ENCODE results near the gene RNU5B-1.
A peak's percentile ranks its signal among the peaks of the same experiment; 100 is the strongest.

RNU5B-1 gene

GRCh38 chr15:65302061-65302460 lies 2.4 kb upstream of the RNU5B-1 start:
- TF ChIP-seq CTCF (IDR thresholded peaks at IDR 0.05; ENCODE audit: insufficient read depth, low read length) (no peak), REST (IDR thresholded peaks at IDR 0.05; ENCODE audit: insufficient replicate concordance, low read depth) (no peak), POLR2AphosphoS5 (IDR thresholded peaks at IDR 0.05; ENCODE audit: low read depth) (no peak), SPI1 (IDR thresholded peaks at IDR 0.05; ENCODE audit: borderline replicate concordance, low read depth) (no peak), GABPA (IDR thresholded peaks at IDR 0.05; ENCODE audit: low read depth) (no peak)
- H3K27ac ChIP-seq (replicated peaks): no peak overlapping the region

GRCh38 chr15:65303687-65304380 lies 643 bp upstream of the RNU5B-1 start:
- H3K27ac ChIP-seq (replicated peaks): peak overlapping the region; percentile 99
- TF ChIP-seq REST (IDR thresholded peaks at IDR 0.05; ENCODE audit: insufficient replicate concordance, low read depth): no peak
- no peak for TF ChIP-seq GABPA (IDR thresholded peaks at IDR 0.05; ENCODE audit: low read depth)
- no peak for TF ChIP-seq SPI1 (IDR thresholded peaks at IDR 0.05; ENCODE audit: borderline replicate concordance, low read depth)
- TF ChIP-seq CTCF (IDR thresholded peaks at IDR 0.05; ENCODE audit: insufficient read depth, low read length): no peak
- DNase-seq (ENCODE audit: low read depth in 1 of 2, low spot score in 1 of 2): peak in 1 of 2 experiments; percentile 18
- H3K4me3 ChIP-seq (replicated peaks; ENCODE audit: insufficient read depth, low read length): peak overlapping the region; percentile 34
- no peaks in the 10 kb centered on the region for H3K27me3 ChIP-seq (ENCODE audit: insufficient read depth, poor library complexity, severe bottlenecking)

More at GRCh38 chr15:65302061-65302460, 2.4 kb upstream of the RNU5B-1 start:
- Histone ChIP-seq H3K4me3 (replicated peaks; ENCODE audit: insufficient read depth, low read length) (no peak overlapping the region), H3K27me3 (ENCODE audit: insufficient read depth, poor library complexity, severe bottlenecking) (no peaks in the 10 kb centered on the region)
- DNase-seq (ENCODE audit: low read depth in 1 of 2, low spot score in 1 of 2): no peak

GRCh38 chr15:65305150-65305758 lies 777 bp downstream of the RNU5B-1 start:
- Histone ChIP-seq H3K27ac (replicated peaks) (no peak overlapping the region; the same call in none of the 2 replicates), H3K27me3 (ENCODE audit: insufficient read depth, poor library complexity, severe bottlenecking) (no peaks in the 10 kb centered on the region), H3K4me3 (replicated peaks; ENCODE audit: insufficient read depth, low read length) (no peak overlapping the region)
- DNase-seq (ENCODE audit: low read depth in 1 of 2, low spot score in 1 of 2): no peak
- TF ChIP-seq CTCF (IDR thresholded peaks at IDR 0.05; ENCODE audit: insufficient read depth, low read length): no peak
- TF ChIP-seq POLR2AphosphoS5 (IDR thresholded peaks at IDR 0.05; ENCODE audit: low read depth): no peak
- TF ChIP-seq GABPA (IDR thresholded peaks at IDR 0.05; ENCODE audit: low read depth): no peak
- no peak for TF ChIP-seq SPI1 (IDR thresholded peaks at IDR 0.05; ENCODE audit: borderline replicate concordance, low read depth)
- TF ChIP-seq REST (IDR thresholded peaks at IDR 0.05; ENCODE audit: insufficient replicate concordance, low read depth): no peak
